H9 (cell line): Measurements from ENCODE around the gene ATXN10. TPM values are rescaled to one million over a fixed set of nuclear protein-coding genes. Genes with fewer than 3 reads are reported as not detected.

Source experiments
- DNase-seq: peaks from one replicate; pipeline ENCODE4 v3.0.0-alpha.2; 2017
- H2AFZ ChIP-seq: one replicate; pipeline ENCODE4 v1.6.1; 2013; ENCODE audit warnings: mild to moderate bottlenecking, low read length, control low read depth, moderate library complexity
- H2AK5ac ChIP-seq: 2 replicates; pipeline ENCODE4 v1.6.1; 2013; ENCODE audit warnings: low read length, control low read depth, mixed read lengths; ENCODE audit not compliant: insufficient read length
- H2BK120ac ChIP-seq: one replicate; pipeline ENCODE4 v1.6.1; 2013; ENCODE audit warnings: low read depth, mild to moderate bottlenecking, low read length, control low read depth, inconsistent platforms; ENCODE audit not compliant: poor library complexity, severe bottlenecking
- H2BK12ac ChIP-seq: 2 replicates; pipeline ENCODE4 v1.6.1; 2013; ENCODE audit warnings: low read length, control low read depth, mixed read lengths, low read depth; ENCODE audit not compliant: insufficient read length
- H2BK15ac ChIP-seq: 2 replicates; pipeline ENCODE4 v1.6.1; 2013; ENCODE audit warnings: low read depth, low read length, control low read depth
- H2BK20ac ChIP-seq: one replicate; pipeline ENCODE4 v1.6.1; 2013; ENCODE audit warnings: low read depth, mild to moderate bottlenecking, low read length, control low read depth, inconsistent platforms; ENCODE audit not compliant: poor library complexity, severe bottlenecking
- H2BK5ac ChIP-seq: 2 replicates; pipeline ENCODE4 v1.6.1; 2013; ENCODE audit warnings: low read length, control low read depth, mixed read lengths; ENCODE audit not compliant: insufficient read length
- H3K14ac ChIP-seq: 2 replicates; pipeline ENCODE4 v1.6.1; 2013; ENCODE audit warnings: low read length, control low read depth; ENCODE audit not compliant: insufficient read depth
- H3K18ac ChIP-seq: 2 replicates; pipeline ENCODE4 v1.6.1; 2013; ENCODE audit warnings: low read depth, mild to moderate bottlenecking, mixed read lengths, low read length, control low read depth; ENCODE audit not compliant: insufficient read length
- H3K23ac ChIP-seq: 2 replicates; pipeline ENCODE4 v1.6.1; 2013; ENCODE audit warnings: low read length, control low read depth, mixed read lengths, low read depth; ENCODE audit not compliant: insufficient read length
- H3K23me2 ChIP-seq: 2 replicates; pipeline ENCODE4 v1.6.1; 2013; ENCODE audit warnings: low read depth, mild to moderate bottlenecking, mixed read lengths, low read length, control low read depth; ENCODE audit not compliant: insufficient read length, poor library complexity, severe bottlenecking
- H3K27ac ChIP-seq: 2 replicates; pipeline ENCODE4 v1.5.1; 2013; ENCODE audit warnings: low read length, control low read depth, mixed read lengths, low read depth; ENCODE audit not compliant: insufficient read length
- H3K27me3 ChIP-seq: 2 replicates; pipeline ENCODE4 v1.6.1; 2013; ENCODE audit warnings: low read length, control low read depth, inconsistent platforms; ENCODE audit not compliant: insufficient read depth
- H3K4ac ChIP-seq: 2 replicates; pipeline ENCODE4 v1.6.1; 2013; ENCODE audit warnings: low read depth, mild to moderate bottlenecking, control low read depth, inconsistent platforms, low read length, moderate library complexity
- H3K4me1 ChIP-seq: 2 replicates; pipeline ENCODE4 v1.6.1; 2013; ENCODE audit warnings: low read length, control low read depth, inconsistent platforms; ENCODE audit not compliant: insufficient read depth
- H3K4me2 ChIP-seq: 2 replicates; pipeline ENCODE4 v1.6.1; 2013; ENCODE audit warnings: low read length, control low read depth, mixed read lengths; ENCODE audit not compliant: insufficient read length, insufficient read depth
- H3K56ac ChIP-seq: 2 replicates; pipeline ENCODE4 v1.6.1; 2013; ENCODE audit warnings: low read depth, mild to moderate bottlenecking, mixed read lengths, low read length, control low read depth; ENCODE audit not compliant: insufficient read length
- H3K79me1 ChIP-seq: 2 replicates; pipeline ENCODE4 v1.6.1; 2013; ENCODE audit warnings: low read depth, mild to moderate bottlenecking, moderate library complexity, low read length, control low read depth, inconsistent platforms; ENCODE audit not compliant: insufficient read depth, poor library complexity, severe bottlenecking
- H3K79me2 ChIP-seq: 2 replicates; pipeline ENCODE4 v1.6.1; 2013; ENCODE audit warnings: low read length, control low read depth, inconsistent platforms; ENCODE audit not compliant: insufficient read depth
- H3K9ac ChIP-seq: 2 replicates; pipeline ENCODE4 v1.6.1; 2013; ENCODE audit warnings: low read length, control low read depth, mixed read lengths; ENCODE audit not compliant: insufficient read length; ENCODE audit errors: extremely low read depth
- H3K9me3 ChIP-seq: one replicate; pipeline ENCODE4 v1.6.1; 2013; ENCODE audit warnings: low read depth, low read length, inconsistent platforms; ENCODE audit not compliant: control insufficient read depth
- H3T11ph ChIP-seq: one replicate; pipeline ENCODE4 v1.6.1; 2013; ENCODE audit warnings: mild to moderate bottlenecking, low read length, control low read depth, inconsistent platforms
- H4K20me1 ChIP-seq: one replicate; pipeline ENCODE4 v1.6.1; 2013; ENCODE audit not compliant: control insufficient read depth, insufficient read length, insufficient read depth
- H4K5ac ChIP-seq: 2 replicates; pipeline ENCODE4 v1.6.1; 2013; ENCODE audit warnings: low read depth, mild to moderate bottlenecking, mixed read lengths, low read length, control low read depth; ENCODE audit not compliant: insufficient read length
- H4K8ac ChIP-seq: replicated peaks from 2 replicates; pipeline ENCODE4 v1.6.1; 2013; ENCODE audit warnings: low read length, control low read depth, mixed read lengths, low read depth; ENCODE audit not compliant: insufficient read length
- H4K91ac ChIP-seq: 2 replicates; pipeline ENCODE4 v1.6.1; 2013; ENCODE audit warnings: low read depth, mild to moderate bottlenecking, moderate library complexity, mixed read lengths, low read length, control low read depth; ENCODE audit not compliant: insufficient read length
- H3K27ac Mint-ChIP-seq, 3 experiments: 2 replicates in 2 of 3; 3 replicates in 1 of 3; pipeline ENCODE4 v1.8.0; 2020 to 2021; ENCODE audit warnings: mixed read lengths in 3 of 3, mild to moderate bottlenecking in 1 of 3, moderate library complexity in 1 of 3
- H3K27me3 Mint-ChIP-seq: 2 replicates; pipeline ENCODE4 v1.8.0; 2021; ENCODE audit warnings: low read depth, mild to moderate bottlenecking, moderate library complexity, mixed read lengths
- H3K36me3 Mint-ChIP-seq, 3 experiments: 2 replicates in 2 of 3; 3 replicates in 1 of 3; pipeline ENCODE4 v1.8.0; 2020 to 2021; ENCODE audit warnings: low read depth in 3 of 3, mixed read lengths in 3 of 3; ENCODE audit not compliant: insufficient read depth in 1 of 3
- H3K4me1 Mint-ChIP-seq, 2 experiments: 2 replicates each; pipeline ENCODE4 v1.8.0; 2020; ENCODE audit warnings: mixed read lengths in 2 of 2
- H3K4me3 Mint-ChIP-seq, 2 experiments: 2 replicates in 1 of 2; 3 replicates in 1 of 2; pipeline ENCODE4 v1.8.0; 2020 to 2021; ENCODE audit warnings: mild to moderate bottlenecking in 2 of 2, mixed read lengths in 2 of 2, moderate library complexity in 1 of 2
- H3K9me3 Mint-ChIP-seq, 2 experiments: 2 replicates in 1 of 2; 3 replicates in 1 of 2; pipeline ENCODE4 v1.8.0; 2020; ENCODE audit warnings: mild to moderate bottlenecking in 2 of 2, mixed read lengths in 2 of 2, moderate library complexity in 1 of 2
- CTCF ChIP-seq: fragments of 200-600 bp; sonication (generic); conservative IDR thresholded peaks from 3 replicates; pipeline ENCODE4 v1.8.0; 2021; ENCODE audit warnings: antibody characterized with exemption, mild to moderate bottlenecking
- WGBS: extraction: QIAGEN DNeasy Blood & Tissue Kit; methylation state at CpG from one replicate; pipeline ENCODE4 v1.1.7; 2013; ENCODE audit warnings: missing lambda C conversion rate, low lambda C conversion rate, mixed read lengths; ENCODE audit not compliant: insufficient read length; ENCODE audit errors: extremely low coverage; 5-methylcytosine and 5-hydroxymethylcytosine counted together
- total RNA-seq: library from RNA; stranded (reverse); gene quantifications from 2 replicates; pipeline ENCODE4 v1.2.1, GENCODE V29; 2021

ATXN10 gene
- total RNA-seq, 1 experiment from 2014 or later = 210 TPM

GRCh38 chr22:45690008-45690407, 18.4 kb downstream of the ATXN10 start:
- DNase-seq = no peak
- Mint-ChIP-seq H3K36me3 (peaks cover 26 to 45% (median 42%) of the 10 kb centered on the region in 3 experiments), H3K9me3 (no peaks in the 10 kb centered on the region), H3K27me3 (no peaks in the 10 kb centered on the region), H3K27ac (no peak overlapping the region), H3K4me1 (peaks cover 5 to 17% of the 10 kb centered on the region in 2 experiments), H3K4me3 (no peak overlapping the region)
- Histone ChIP-seq H3K27ac (no peak overlapping the region), H3K4ac (no peak overlapping the region), H2BK12ac (no peak overlapping the region), H2BK15ac (no peak overlapping the region), H3K9me3 (no peaks in the 10 kb centered on the region), H3K4me1 (no peaks in the 10 kb centered on the region; the same call in 1 of the 2 replicates), H3K79me2 (peaks cover 9% of the 10 kb centered on the region; the same call in 1 of the 2 replicates), H3K9ac (no peak overlapping the region), H4K20me1 (no peaks in the 10 kb centered on the region), H3K14ac (no peak overlapping the region), H3K4me2 (no peak overlapping the region), H4K8ac (no peak overlapping the region), H3K18ac (no peak overlapping the region), H2AK5ac (no peak overlapping the region), H2BK20ac (no peak overlapping the region), H3K79me1 (peaks cover 10% of the 10 kb centered on the region), H3T11ph (no peak overlapping the region), H3K56ac (no peak overlapping the region), H4K5ac (no peak overlapping the region), H2BK120ac (no peak overlapping the region), H3K27me3 (no peaks in the 10 kb centered on the region), H4K91ac (no peak overlapping the region), H2AFZ (no peak overlapping the region), H2BK5ac (no peak overlapping the region), H3K23ac (no peak overlapping the region), H3K23me2 (no peaks in the 10 kb centered on the region)
- no peak for TF ChIP-seq CTCF
- WGBS = no CpG with 5 or more reads among the region's 2 CpGs
